SK-N-DZ (cell line): Measurements from ENCODE around the gene CALM3.

Experiments
- DNase-seq: peaks from one replicate; pipeline ENCODE4 v3.0.0-alpha.2; 2015; ENCODE audit warnings: low spot score

CALM3 gene

DNA sequence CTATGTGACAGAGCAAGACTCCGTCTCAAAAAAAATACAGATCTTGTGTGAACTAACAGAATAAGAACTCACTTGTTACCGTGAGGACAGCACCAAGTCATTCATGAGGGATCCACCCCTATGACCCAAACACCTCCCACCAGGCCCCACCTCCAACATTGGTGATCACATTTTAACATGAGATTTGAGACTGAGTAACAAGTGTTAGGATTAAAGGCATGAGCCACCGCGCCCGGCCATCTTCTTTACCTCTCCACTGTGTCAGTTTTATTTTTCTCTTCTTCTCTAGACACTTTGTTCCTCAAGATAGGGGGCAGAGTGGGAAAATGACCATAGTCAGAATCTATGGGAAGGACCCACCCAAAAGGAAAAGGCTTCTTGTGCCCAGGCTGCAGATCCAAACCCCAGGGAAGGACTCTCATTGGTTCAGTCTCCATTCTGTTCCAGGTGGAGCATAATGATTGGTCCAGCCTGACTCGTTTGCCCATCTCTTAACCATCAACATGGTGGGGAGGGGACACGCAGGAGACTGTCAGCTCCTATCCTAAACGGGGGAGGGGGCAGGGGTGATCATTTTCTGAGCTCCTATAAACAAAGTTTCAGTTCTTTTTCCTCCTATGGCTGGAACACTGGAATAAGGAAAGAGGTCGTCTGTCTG is 1.3 kb upstream of the CALM3 start:
- no peak for DNase-seq

DNA sequence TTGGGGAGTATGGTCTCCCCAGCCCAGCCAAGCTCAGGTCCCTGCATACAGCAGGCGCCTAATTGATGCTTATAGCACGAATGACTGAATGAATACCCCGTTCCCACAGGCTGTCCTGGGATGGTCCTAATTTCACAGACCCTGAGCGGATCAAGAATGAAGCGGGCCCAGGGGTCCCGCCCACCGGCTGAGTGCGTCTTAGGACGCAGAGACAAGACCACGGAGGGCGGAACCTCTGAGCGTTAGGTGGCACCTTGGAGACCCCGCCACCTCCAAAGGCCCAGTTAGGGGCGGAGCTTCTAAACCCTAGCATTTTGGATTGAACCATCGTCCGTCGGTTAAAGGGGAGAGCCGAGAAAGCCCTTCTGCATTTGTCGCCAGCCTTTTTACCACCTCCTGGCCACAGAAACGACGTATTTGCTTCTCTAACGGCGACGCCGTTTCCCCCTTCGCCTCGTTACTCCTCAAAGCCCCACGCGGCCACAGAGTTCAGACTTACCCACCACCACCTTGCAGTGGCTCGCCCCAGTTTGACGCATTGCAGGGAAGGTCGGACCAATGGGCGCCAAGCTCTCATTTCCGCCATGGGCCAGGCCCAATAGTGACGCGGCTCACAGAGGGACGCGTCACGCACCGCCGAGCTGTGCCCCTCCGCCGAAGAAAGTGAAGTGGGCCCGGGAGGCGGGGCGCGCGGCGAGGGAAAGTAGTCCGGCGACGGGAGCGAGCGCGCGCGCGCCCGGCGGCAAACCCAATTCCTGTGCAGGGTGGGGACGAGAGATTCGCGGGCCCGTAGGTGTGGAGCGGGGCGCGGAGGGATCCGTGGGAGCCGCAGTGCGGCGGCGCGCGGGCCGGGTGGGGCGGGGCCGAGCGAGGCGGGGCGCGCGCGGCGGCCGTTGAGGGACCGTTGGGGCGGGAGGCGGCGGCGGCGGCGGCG is 479 bp upstream of the CALM3 start:
- DNase-seq = peak; percentile 94

DNA sequence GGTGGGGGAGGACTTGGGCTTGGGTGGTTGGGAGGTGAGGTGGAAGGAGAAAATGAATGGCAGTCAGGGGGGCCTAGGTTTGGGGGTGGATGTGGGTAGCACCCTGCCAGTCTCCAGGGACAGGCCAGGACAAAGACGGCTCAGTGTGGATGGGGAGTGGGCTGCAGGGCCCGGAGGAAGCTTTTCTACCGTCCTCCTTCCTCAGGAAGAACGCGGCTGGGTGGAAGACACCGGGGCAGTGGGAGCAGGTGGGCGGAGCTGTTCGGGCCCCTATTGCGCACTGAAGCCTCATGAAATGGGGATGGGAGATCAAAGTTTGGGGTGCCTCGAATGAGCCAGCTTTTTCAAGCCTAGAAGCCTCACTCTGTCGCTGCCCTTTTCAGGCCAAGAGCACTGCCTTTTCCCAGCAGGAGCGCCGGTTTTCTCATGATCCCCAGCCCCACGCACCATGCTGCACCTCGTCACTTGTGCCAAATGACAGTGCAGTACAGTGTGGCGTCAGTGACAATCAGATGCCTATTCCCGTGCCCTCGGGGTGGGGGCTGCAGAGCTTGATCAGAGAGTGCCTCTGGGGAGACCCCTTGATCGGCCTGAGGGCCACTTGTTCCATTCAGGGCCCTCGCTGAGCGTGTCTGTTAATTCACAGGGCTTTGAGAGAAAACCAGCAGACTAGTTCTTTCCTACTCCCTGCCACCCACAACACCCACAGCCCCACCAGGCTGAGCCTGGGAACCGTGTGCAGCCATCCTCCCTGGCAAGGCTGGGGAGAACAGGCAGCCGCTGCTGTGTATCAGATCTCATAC is 1.5 kb downstream of the CALM3 start:
- no peak for DNase-seq

DNA sequence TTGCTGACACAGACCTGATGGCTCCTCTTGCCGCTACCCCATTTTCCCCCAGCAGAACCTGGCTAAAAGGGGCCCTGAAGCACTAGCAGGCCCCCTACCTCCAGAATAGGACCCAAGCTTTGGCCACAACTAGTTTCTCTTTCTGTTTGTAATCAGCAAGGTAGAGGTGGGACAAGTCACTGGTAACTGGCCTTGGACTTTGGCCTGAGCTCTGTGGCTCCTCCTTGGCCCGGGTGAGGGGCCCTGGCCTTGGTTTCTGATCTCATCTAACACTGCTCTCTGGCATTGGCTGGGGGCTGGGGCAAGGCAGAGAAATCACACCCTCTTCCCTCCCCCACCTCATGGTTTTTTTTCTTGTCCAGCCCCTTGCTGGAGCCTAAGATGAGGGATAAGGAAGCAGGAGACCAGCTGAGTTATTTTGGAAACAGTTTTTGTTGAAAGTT is 2.1 kb downstream of the CALM3 start:
- DNase-seq = no peak

DNA sequence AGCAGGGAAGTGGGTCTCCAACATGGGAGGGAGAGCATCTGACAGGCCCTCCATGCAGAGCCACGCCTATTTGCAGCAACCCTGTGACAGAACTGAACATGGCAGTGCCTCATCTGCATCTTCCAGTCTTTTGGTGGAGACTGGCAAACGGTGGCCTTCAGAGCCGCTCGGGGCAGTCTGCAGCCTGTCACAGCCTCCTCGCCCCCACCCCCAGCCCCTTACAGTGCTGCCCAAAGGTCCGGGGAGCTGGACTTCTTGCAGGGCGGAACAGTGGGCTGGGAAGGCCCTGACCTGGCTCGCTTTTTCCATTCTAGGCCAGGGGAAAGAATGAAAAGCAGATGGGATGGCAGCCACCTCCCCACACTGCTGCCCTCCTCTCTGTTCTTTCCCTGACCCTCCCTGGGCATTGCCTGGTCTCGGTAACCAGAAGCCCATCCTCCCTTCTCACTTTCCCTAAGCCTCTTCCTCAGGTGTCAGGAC is 2.7 kb downstream of the CALM3 start:
- no peak for DNase-seq

DNA sequence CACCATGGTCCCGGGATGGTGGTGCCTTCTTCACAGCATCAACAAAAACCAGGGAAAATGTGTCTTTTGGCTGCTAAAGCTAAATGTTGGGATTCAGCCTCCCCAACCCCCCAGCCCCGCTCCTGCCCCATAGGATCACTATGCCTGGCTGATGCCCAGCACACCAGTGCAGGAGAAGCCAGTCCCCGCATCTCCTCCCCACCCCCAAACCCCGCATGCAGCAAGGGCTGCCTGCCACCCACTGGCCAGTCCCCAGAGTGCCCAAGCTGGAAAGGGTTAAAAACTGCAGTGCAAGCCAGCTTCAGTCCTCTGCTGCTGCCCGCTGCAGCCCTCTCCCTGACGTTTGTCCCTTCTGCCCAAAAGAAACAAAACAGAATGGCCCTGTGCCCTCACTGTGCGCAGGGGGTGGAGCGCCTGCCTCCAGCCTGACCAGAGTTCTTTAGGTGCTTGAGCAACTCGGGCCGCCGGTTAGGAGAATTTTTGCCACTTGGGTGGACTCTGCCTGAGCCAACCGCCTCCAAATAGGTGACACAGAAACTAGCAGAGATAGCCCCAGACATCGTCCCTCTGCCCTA is 3.7 kb downstream of the CALM3 start:
- no peak for DNase-seq

DNA sequence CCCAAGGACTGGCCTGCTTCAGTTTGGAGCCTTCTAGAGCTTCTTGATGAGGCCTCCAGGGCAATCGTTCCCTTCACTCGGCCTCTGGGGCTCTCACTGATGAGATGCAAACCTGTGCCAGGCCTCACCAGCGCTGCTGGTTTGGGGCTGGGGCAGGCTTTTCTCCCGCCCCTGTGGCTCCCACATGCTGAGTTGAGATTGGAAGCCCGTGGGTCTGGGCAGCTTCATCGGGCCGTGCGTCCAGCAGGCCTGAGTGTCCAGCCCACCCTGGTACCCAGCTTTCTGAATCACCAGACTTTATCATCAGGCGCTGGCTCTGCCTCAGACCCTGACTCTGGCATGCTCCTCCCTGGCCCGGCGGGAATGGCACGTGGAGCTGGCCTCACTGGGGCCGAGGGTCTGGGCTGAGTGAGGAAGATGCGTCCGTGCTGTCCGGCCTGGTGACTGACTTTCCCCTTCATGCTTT is 4.3 kb downstream of the CALM3 start:
- no peak for DNase-seq

DNA sequence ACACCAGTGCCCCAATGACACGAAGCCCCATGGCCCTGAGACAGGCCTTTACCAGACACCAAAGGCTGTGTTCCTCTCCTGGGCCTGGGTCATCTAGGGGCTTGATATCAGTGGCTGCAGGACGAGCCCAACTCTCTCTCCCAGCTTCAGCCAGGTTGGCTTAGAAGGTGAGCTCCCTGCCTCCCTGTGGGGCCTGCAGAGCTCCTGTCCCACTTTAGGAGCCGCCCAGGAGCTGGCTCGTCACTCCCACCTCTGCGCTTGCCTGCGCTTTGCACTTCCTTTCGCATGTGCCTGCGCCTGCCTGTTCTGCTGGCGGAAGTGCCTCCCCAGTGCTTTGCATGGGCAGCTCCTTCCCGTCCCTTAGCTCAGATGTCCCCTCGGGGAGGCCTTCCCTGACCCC is 4.9 kb downstream of the CALM3 start:
- DNase-seq = no peak

DNA sequence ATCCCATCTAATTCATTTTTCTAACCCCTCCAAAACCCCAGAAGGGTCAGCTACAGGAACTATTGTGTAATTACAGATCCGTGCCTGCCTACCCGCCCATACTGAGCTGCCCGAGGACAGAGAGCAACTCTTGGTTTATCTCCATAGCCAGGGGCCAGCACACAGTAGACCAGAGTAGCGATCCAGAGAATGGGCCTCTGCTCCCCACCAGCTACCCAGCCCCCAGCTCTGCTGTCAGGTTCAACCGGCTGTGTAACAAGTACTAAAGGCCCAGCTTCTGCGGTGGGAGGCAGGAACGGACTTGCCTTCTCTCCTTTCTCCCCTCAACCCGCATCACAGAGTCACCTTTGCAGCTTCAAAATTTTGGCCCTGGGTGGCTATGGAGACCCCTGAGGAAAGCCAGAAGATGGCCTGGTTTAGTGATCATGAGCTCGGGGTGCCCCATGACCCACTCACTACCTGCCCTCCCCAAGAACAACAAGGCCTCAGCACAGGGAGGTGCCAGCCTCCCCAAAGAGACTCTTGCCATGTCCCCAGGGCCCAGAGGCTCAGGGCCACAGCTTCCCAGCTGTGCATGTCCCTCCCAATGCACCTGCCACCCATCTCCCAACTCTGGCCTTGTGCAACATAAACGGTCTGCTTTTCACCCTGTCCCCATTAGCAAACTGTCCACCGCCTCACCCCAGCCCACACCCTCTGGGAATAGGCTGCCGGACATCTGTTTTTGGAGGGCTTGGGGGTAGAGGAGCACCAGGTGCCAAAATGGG is 5.7 kb downstream of the CALM3 start:
- DNase-seq = no peak

DNA sequence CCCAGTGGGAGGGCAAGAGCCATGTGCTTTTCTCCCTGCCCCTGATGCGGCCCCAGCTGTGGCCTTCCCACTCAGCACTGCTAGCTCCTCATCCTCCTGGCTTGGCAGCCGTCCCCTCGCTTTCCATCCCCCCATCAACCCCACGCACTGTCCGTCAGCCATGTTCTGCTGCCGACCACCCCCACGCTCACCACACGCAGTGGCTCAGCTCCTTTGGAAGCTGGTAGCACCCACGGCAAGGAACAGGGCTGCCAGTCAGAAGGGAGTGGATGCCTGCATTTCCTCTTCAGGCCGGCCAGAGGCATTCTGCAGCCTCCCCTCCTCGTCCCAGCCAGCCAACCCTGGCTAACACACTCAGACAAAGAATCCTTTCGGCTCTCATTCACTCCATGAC is 6.3 kb downstream of the CALM3 start:
- no peak for DNase-seq

DNA sequence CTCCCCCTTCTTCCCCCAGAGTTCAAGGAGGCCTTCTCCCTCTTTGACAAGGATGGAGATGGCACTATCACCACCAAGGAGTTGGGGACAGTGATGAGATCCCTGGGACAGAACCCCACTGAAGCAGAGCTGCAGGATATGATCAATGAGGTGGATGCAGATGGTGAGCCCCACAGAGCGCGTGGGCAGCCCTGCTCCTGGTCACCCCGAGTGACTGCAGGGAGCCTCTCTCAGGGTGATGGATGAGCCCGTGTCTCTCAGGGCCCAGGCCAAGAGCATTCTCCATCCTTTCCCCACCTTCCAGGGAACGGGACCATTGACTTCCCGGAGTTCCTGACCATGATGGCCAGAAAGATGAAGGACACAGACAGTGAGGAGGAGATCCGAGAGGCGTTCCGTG is 7.0 kb downstream of the CALM3 start:
- no peak for DNase-seq

DNA sequence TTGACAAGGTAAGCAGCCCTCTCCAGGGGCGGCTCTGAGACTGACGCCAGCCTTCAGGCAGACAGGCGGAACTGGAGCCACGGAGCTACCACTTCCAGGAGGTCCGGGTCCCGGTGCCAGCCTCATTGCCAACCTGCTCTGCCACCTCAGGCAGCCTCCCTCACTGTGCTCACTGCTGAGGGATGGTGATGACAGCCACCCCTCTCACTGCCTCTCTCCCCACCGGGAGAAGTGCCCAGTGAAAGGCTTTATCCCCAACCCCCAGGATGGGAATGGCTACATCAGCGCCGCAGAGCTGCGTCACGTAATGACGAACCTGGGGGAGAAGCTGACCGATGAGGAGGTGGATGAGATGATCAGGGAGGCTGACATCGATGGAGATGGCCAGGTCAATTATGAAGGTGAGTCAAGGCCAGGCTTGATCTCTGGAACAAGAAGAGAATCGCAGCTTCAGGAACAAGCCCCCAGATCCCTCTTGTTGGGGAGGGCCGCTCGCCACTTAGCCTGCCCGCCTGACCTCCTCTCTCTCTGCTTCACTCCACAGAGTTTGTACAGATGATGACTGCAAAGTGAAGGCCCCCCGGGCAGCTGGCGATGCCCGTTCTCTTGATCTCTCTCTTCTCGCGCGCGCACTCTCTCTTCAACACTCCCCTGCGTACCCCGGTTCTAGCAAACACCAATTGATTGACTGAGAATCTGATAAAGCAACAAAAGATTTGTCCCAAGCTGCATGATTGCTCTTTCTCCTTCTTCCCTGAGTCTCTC is 7.6 kb downstream of the CALM3 start:
- no peak for DNase-seq

DNA sequence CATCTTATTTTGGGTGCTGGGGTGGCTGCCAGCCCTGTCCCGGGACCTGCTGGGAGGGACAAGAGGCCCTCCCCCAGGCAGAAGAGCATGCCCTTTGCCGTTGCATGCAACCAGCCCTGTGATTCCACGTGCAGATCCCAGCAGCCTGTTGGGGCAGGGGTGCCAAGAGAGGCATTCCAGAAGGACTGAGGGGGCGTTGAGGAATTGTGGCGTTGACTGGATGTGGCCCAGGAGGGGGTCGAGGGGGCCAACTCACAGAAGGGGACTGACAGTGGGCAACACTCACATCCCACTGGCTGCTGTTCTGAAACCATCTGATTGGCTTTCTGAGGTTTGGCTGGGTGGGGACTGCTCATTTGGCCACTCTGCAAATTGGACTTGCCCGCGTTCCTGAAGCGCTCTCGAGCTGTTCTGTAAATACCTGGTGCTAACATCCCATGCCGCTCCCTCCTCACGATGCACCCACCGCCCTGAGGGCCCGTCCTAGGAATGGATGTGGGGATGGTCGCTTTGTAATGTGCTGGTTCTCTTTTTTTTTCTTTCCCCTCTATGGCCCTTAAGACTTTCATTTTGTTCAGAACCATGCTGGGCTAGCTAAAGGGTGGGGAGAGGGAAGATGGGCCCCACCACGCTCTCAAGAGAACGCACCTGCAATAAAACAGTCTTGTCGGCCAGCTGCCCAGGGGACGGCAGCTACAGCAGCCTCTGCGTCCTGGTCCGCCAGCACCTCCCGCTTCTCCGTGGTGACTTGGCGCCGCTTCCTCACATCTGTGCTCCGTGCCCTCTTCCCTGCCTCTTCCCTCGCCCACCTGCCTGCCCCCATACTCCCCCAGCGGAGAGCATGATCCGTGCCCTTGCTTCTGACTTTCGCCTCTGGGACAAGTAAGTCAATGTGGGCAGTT is 8.6 kb downstream of the CALM3 start:
- no peak for DNase-seq

DNA sequence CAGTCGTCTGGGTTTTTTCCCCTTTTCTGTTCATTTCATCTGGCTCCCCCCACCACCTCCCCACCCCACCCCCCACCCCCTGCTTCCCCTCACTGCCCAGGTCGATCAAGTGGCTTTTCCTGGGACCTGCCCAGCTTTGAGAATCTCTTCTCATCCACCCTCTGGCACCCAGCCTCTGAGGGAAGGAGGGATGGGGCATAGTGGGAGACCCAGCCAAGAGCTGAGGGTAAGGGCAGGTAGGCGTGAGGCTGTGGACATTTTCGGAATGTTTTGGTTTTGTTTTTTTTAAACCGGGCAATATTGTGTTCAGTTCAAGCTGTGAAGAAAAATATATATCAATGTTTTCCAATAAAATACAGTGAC is 9.3 kb downstream of the CALM3 start:
- no peak for DNase-seq

DNA sequence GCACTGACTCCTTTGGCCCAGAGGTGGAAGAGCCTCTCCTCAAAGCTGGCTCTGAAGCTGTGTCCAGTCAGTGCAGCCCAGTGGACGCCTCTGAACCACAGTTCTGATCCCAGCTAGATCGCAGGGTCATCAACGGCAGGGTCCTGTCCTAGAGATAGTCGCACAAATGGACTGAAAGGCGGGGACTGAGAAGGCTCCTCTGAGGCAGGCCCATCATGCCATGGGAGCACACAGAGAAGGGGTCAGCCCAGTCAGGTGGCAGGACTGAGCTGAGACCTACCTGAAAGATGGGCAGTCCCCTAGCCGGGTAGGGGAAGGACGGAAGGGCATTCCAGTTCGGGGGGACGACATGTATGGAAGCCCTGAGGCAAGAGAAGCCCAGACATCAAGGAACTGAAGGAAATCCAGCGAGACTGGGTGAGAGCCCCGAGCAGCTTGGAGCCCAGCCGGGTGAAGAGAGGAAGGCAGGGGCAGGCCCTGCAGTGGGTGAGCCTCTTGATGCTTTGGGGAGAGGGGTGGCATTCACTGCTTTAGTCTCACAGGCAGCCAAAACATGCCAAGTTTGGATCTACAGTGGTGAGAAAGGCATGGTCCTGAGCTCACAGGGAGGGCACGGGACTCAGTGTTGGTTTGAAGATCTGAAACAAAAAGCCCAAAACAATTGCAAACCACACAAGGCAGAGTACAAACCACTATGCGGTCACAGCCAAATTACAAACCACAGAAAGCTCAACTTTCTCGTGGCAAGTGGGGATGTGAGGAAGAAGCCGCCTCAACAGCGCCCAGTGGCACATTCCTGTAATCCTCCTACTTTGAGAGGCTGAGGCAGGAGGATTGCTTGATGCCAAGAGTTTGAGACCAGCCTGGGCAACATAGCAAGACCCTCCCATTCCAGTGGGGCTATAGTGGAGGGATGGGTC is 10.0 kb downstream of the CALM3 start:
- no peak for DNase-seq

DNA sequence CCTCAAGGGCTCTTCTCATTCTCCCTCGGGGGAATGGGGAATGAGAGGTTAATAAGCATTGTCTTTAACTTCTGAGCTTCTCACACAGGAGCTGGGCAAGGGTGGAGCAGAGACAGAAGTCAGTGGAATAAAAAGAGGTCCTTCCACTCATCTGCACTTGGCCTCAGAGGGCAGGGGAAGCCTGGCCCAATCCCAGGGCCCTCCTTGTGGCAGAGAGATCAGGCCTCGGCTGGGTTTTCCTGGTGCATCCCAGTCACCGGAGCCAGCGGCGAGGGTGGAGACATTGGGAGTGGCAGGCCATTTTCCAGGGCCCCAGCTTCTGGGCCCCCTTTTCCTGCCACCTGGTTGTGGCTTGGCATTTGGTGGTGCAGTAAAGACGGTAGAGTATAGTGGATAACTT is 10.6 kb downstream of the CALM3 start:
- DNase-seq = no peak

DNA sequence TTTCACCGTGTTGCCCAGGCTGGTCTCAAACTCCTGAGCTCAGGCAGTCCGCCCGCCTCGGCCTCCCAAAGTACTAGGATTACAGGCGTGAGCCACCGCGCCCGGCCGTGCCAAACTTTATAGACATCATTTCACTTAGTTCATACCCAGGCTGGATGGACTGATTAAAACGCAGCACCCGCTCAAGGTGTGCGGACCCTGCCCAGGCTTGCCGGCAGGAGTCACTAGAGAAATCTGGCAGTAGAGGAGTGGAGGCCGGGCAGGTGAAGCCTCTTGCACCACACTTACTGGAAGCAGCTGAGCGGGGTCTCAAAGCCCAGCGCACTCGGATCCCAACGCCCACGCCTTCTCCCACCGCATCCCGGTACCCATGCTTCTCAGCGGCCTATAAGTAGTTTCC is 12.4 kb downstream of the CALM3 start:
- no peak for DNase-seq
